Ishikawa (cell line): ENCODE measurements around the gene REX1BD.

Experiments
- CEBPB ChIP-seq: IDR thresholded peaks from 2 replicates; pipeline ENCODE4 v1.6.1; 2012
- CREB1 ChIP-seq: IDR thresholded peaks from 2 replicates; pipeline ENCODE4 v1.6.1; 2012; ENCODE audit warnings: low read depth
- EGR1 ChIP-seq: IDR thresholded peaks from 2 replicates; pipeline ENCODE4 v1.6.1; 2012
- EP300 ChIP-seq: IDR thresholded peaks from 2 replicates; pipeline ENCODE4 v1.6.1; 2012; ENCODE audit warnings: borderline replicate concordance
- FOXM1 ChIP-seq: IDR thresholded peaks from 2 replicates; pipeline ENCODE4 v1.6.1; 2012; ENCODE audit warnings: low read depth, borderline replicate concordance
- NFIC ChIP-seq: IDR thresholded peaks from 2 replicates; pipeline ENCODE4 v1.6.1; 2012
- RAD21 ChIP-seq: IDR thresholded peaks from 2 replicates; pipeline ENCODE4 v1.6.1; 2012; ENCODE audit warnings: low read depth
- TAF1 ChIP-seq: IDR thresholded peaks from 2 replicates; pipeline ENCODE4 v1.6.1; 2012; ENCODE audit warnings: low read depth, mild to moderate bottlenecking
- TCF12 ChIP-seq: IDR thresholded peaks from 2 replicates; pipeline ENCODE4 v1.6.1; 2012; ENCODE audit warnings: low read depth
- TEAD4 ChIP-seq: IDR thresholded peaks from 2 replicates; pipeline ENCODE4 v1.6.1; 2012
- YY1 ChIP-seq: IDR thresholded peaks from 2 replicates; pipeline ENCODE4 v1.6.1; 2012; ENCODE audit warnings: low read depth
- ZBTB7A ChIP-seq: IDR thresholded peaks from 2 replicates; pipeline ENCODE4 v1.6.1; 2012; ENCODE audit warnings: low read depth
- TF ChIP-seq, protein P1 (sequence below): IDR thresholded peaks from 2 replicates; pipeline ENCODE4 v1.6.1; 2012
- TF ChIP-seq, protein P2 (sequence below): IDR thresholded peaks from 2 replicates; pipeline ENCODE4 v1.6.1; 2012; ENCODE audit warnings: low read depth, mild to moderate bottlenecking

DNA sequence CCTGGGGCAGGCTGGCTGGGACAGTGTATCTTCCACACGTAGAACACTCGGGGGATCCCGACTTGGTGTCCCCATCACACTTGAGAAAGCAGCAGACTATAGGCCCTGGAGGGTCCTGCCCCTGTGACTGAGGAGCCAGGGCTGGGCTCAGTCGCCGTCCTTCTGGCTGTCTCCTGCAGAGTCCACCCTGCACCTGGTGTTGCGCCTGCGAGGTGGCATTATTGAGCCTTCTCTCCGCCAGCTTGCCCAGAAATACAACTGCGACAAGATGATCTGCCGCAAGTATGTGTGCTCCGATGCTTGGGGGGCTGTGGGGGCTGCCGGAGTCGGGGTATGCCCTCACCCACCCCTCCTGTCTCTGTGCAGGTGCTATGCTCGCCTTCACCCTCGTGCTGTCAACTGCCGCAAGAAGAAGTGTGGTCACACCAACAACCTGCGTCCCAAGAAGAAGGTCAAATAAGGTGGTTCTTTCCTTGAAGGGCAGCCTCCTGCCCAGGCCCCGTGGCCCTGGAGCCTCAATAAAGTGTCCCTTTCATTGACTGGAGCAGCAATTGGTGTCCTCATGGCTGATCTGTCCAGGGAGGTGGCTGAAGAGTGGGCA lies 13.8 kb upstream of the REX1BD start:
- TF ChIP-seq TCF12 = no peak
- no peak for TF ChIP-seq EP300
- TF ChIP-seq, protein P1, sequence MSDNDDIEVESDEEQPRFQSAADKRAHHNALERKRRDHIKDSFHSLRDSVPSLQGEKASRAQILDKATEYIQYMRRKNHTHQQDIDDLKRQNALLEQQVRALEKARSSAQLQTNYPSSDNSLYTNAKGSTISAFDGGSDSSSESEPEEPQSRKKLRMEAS = no peak
- TF ChIP-seq ZBTB7A = no peak
- TF ChIP-seq, protein P2, sequence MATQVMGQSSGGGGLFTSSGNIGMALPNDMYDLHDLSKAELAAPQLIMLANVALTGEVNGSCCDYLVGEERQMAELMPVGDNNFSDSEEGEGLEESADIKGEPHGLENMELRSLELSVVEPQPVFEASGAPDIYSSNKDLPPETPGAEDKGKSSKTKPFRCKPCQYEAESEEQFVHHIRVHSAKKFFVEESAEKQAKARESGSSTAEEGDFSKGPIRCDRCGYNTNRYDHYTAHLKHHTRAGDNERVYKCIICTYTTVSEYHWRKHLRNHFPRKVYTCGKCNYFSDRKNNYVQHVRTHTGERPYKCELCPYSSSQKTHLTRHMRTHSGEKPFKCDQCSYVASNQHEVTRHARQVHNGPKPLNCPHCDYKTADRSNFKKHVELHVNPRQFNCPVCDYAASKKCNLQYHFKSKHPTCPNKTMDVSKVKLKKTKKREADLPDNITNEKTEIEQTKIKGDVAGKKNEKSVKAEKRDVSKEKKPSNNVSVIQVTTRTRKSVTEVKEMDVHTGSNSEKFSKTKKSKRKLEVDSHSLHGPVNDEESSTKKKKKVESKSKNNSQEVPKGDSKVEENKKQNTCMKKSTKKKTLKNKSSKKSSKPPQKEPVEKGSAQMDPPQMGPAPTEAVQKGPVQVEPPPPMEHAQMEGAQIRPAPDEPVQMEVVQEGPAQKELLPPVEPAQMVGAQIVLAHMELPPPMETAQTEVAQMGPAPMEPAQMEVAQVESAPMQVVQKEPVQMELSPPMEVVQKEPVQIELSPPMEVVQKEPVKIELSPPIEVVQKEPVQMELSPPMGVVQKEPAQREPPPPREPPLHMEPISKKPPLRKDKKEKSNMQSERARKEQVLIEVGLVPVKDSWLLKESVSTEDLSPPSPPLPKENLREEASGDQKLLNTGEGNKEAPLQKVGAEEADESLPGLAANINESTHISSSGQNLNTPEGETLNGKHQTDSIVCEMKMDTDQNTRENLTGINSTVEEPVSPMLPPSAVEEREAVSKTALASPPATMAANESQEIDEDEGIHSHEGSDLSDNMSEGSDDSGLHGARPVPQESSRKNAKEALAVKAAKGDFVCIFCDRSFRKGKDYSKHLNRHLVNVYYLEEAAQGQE = no peak
- TF ChIP-seq RAD21 = no peak
- TF ChIP-seq FOXM1 = no peak
- TF ChIP-seq CEBPB = no peak
- TF ChIP-seq TEAD4 = no peak
- no peak for TF ChIP-seq NFIC
- TF ChIP-seq TAF1 = no peak
- TF ChIP-seq YY1 = no peak
- no peak for TF ChIP-seq EGR1
- no peak for TF ChIP-seq CREB1
